ENCODE results near the gene IGFALS. TPM values are rescaled to one million over a fixed set of nuclear protein-coding genes. Genes with fewer than 3 reads are reported as not detected.

The IGFALS gene
- total and polyA plus RNA-seq, 2 experiments from 2014 or later: 0.16 TPM; not detected in 1

GRCh38 chr16:1807626-1808025 lies 14.1 kb upstream of the IGFALS start (continued):
- no peak for TF ChIP-seq ZNF462 (CRISPR knock-in tag; IDR thresholded peaks at IDR 0.05)
- no peak for TF ChIP-seq JUNB (IDR thresholded peaks at IDR 0.05; ENCODE audit: unreplicated experiment)
- TF ChIP-seq, protein P1, sequence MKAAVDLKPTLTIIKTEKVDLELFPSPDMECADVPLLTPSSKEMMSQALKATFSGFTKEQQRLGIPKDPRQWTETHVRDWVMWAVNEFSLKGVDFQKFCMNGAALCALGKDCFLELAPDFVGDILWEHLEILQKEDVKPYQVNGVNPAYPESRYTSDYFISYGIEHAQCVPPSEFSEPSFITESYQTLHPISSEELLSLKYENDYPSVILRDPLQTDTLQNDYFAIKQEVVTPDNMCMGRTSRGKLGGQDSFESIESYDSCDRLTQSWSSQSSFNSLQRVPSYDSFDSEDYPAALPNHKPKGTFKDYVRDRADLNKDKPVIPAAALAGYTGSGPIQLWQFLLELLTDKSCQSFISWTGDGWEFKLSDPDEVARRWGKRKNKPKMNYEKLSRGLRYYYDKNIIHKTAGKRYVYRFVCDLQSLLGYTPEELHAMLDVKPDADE (IDR thresholded peaks at IDR 0.05): no peak
- TF ChIP-seq POLR2AphosphoS5 (IDR thresholded peaks at IDR 0.05; ENCODE audit: low read depth): no peak
- no peak for TF ChIP-seq CREB1 (CRISPR knock-in tag; IDR thresholded peaks at IDR 0.05; ENCODE audit: low read depth)
- TF ChIP-seq, protein P2, sequence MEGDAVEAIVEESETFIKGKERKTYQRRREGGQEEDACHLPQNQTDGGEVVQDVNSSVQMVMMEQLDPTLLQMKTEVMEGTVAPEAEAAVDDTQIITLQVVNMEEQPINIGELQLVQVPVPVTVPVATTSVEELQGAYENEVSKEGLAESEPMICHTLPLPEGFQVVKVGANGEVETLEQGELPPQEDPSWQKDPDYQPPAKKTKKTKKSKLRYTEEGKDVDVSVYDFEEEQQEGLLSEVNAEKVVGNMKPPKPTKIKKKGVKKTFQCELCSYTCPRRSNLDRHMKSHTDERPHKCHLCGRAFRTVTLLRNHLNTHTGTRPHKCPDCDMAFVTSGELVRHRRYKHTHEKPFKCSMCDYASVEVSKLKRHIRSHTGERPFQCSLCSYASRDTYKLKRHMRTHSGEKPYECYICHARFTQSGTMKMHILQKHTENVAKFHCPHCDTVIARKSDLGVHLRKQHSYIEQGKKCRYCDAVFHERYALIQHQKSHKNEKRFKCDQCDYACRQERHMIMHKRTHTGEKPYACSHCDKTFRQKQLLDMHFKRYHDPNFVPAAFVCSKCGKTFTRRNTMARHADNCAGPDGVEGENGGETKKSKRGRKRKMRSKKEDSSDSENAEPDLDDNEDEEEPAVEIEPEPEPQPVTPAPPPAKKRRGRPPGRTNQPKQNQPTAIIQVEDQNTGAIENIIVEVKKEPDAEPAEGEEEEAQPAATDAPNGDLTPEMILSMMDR (conservative IDR thresholded peaks at IDR 0.05; ENCODE audit: low read depth in 2 of 2): no peak

DNA sequence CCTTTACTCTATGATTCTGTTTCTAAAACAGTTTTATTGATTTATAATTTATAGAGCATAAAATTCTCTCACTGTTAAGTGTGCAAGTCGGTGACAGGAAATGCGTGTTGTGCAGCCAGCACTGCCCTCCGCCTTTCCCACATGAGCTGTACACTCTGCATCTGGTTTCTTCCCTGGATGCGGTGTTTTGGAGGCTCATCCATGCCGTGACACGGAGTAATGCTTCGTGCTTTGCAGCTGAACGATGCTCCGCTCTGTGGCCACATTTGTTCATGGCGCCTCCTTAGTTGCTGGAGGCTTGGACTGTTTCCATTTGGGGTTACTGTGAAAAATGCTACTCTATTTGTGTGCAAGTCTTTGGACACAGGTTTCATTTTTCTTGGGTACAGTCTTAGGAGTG lies 7.2 kb upstream of the IGFALS start:
- no peaks in the 10 kb centered on the region for H3K79me2 ChIP-seq (replicated peaks; ENCODE audit: insufficient read depth)
- peaks cover 71% of the 10 kb centered on the region for H3K36me3 Mint-ChIP-seq (ENCODE audit: low read depth)
- no peaks in the 10 kb centered on the region for H3K4me1 Mint-ChIP-seq
- ATAC-seq (no peak), DNase-seq (ENCODE audit: low spot score) (no peak)
- peaks cover 5% of the 10 kb centered on the region for H3K27me3 Mint-ChIP-seq (ENCODE audit: insufficient read depth, low read depth, poor library complexity)
- no peak overlapping the region for H3K27ac ChIP-seq (ENCODE audit: low read depth)
- H3K36me3 ChIP-seq (ENCODE audit: insufficient read depth): no peaks in the 10 kb centered on the region; the same call in 1 of the 2 replicates
- no peak overlapping the region for H2AFZ ChIP-seq
- no peaks in the 10 kb centered on the region for H4K20me1 ChIP-seq (replicated peaks; ENCODE audit: insufficient read depth)
- H3K9me3 Mint-ChIP-seq: peaks cover 67% of the 10 kb centered on the region
- H3K27me3 ChIP-seq (ENCODE audit: insufficient read depth): no peaks in the 10 kb centered on the region
- H3K4me3 ChIP-seq: no peak overlapping the region
- H3K4me3 Mint-ChIP-seq: no peak overlapping the region
- H3K27ac Mint-ChIP-seq: no peak overlapping the region
- no peaks in the 10 kb centered on the region for H3K9me2 ChIP-seq (ENCODE audit: insufficient read depth)
- no peaks in the 10 kb centered on the region for H3K4me1 ChIP-seq (ENCODE audit: insufficient read depth)
- H3K4me2 ChIP-seq: no peak overlapping the region
- H3F3A ChIP-seq (replicated peaks; ENCODE audit: low read depth): no peaks in the 10 kb centered on the region
- no peak for TF ChIP-seq EZH2phosphoT487 (IDR thresholded peaks at IDR 0.05; ENCODE audit: unreplicated experiment)
- TF ChIP-seq, protein P2 (conservative IDR thresholded peaks at IDR 0.05; ENCODE audit: low read depth in 2 of 2): no peak
- no peak for TF ChIP-seq ZNF114 (CRISPR knock-in tag; IDR thresholded peaks at IDR 0.05)
- TF ChIP-seq CREB1 (CRISPR knock-in tag; IDR thresholded peaks at IDR 0.05; ENCODE audit: low read depth): no peak
- no peak for TF ChIP-seq POLR2AphosphoS5 (IDR thresholded peaks at IDR 0.05; ENCODE audit: low read depth)
- no peak for TF ChIP-seq ZNF331 (CRISPR knock-in tag; IDR thresholded peaks at IDR 0.05; ENCODE audit: low read depth)

Data from GM23338 (cell line).